K562 (cell line): ENCODE results near the gene SELENOT. TPM values are rescaled to one million over a fixed set of nuclear protein-coding genes. Genes with fewer than 3 reads are reported as not detected.
A peak's percentile ranks its signal among the peaks of the same experiment; 100 is the strongest.

Experiments used
- ATAC-seq: fragments of 200-7000 bp; cut with Tn5 transposase; 3 replicates; pipeline ENCODE4 v1.9.1; 2020; ENCODE audit warnings: moderate library complexity
- BruUV-seq: library from RNA; stranded (reverse); fragments of 400-500 nt; replicated peaks from 2 replicates; lab custom pipeline; 2021; lab: Mats Ljungman, UMichigan
- CTCF ChIA-PET: fragments of 300-600 bp; formaldehyde crosslinking; extraction: SDS; loops from one replicate; lab custom pipeline; 2021; ENCODE audit warnings: low intra/inter-chr PET ratio; lab: Yijun Ruan, JAX
- POLR2A ChIA-PET: fragments of 300-600, 350-650 bp; sonication (Branson Sonifier 250); formaldehyde crosslinking; extraction: SDS; loops from one replicate; lab custom pipeline; 2021; ENCODE audit warnings: antibody characterized with exemption, inconsistent platforms; lab: Yijun Ruan, JAX
- DNase-seq, 4 experiments: peaks; one replicate each; pipeline versions ENCODE4 v3.0.0 to v3.0.0-alpha.2; 2011 to 2018; ENCODE audit warnings: low spot score in 3 of 4, mixed read lengths in 3 of 4; ENCODE audit errors: extremely low read depth in 1 of 4
- FAIRE-seq: peaks from 2 replicates; lab custom pipeline; 2011; peaks lifted over from hg19 to GRCh38; lab: Jason Lieb, UNC
- H2AFZ ChIP-seq: 2 replicates; pipeline ENCODE4 v1.6.0; 2011; ENCODE audit warnings: low read depth, low read length, control low read depth, inconsistent platforms
- H3K27ac ChIP-seq: fragments of 200-600 bp; 3 replicates; pipeline ENCODE4 v1.8.0; 2011; ENCODE audit warnings: low read depth, mild to moderate bottlenecking, control low read depth, inconsistent platforms, low read length, moderate library complexity, mixed read lengths; ENCODE audit errors: extremely low read depth
- H3K27me3 ChIP-seq, 2 experiments: fragments of 300-600 bp in 1 of 2; 2 replicates in 1 of 2; 3 replicates in 1 of 2; pipeline versions ENCODE4 v1.6.0 to v1.8.0; 2011; ENCODE audit warnings: inconsistent platforms in 2 of 2, low read length in 2 of 2, mild to moderate bottlenecking in 1 of 2, mixed read lengths in 1 of 2, moderate library complexity in 1 of 2; ENCODE audit not compliant: control insufficient read depth in 2 of 2, insufficient read depth in 2 of 2
- H3K36me3 ChIP-seq: fragments of 300-600 bp; 3 replicates; pipeline ENCODE4 v1.8.0; 2011; ENCODE audit warnings: mild to moderate bottlenecking, low read length, inconsistent platforms; ENCODE audit not compliant: control insufficient read depth, insufficient read depth
- H3K4me1 ChIP-seq, 2 experiments: fragments of 200-600 bp in 1 of 2; replicated peaks in 1 of 2; 2 replicates in 1 of 2; 3 replicates in 1 of 2; pipeline versions ENCODE4 v1.5.1 to v1.8.0; 2011; ENCODE audit warnings: inconsistent platforms in 2 of 2, low read length in 2 of 2, mild to moderate bottlenecking in 1 of 2, mixed read lengths in 1 of 2, moderate library complexity in 1 of 2; ENCODE audit not compliant: control insufficient read depth in 2 of 2, insufficient read depth in 2 of 2
- H3K4me2 ChIP-seq: 2 replicates; pipeline ENCODE4 v1.6.1; 2011; ENCODE audit warnings: low read length, control low read depth, inconsistent platforms, mixed read lengths; ENCODE audit not compliant: insufficient read depth
- H3K4me3 ChIP-seq: fragments of 200-600 bp; sonication (generic), shearing (Covaris generic); 2 replicates; pipeline ENCODE4 v1.5.1; 2016; ENCODE audit warnings: control low read depth, inconsistent platforms
- H3K79me2 ChIP-seq: fragments of 200-600 bp; 3 replicates; pipeline ENCODE4 v1.8.0; 2011; ENCODE audit warnings: low read length, inconsistent platforms; ENCODE audit not compliant: control insufficient read depth, insufficient read depth
- H3K9ac ChIP-seq, 2 experiments: 2 replicates each; pipeline versions ENCODE4 v1.6.0 to v1.6.1; 2011; ENCODE audit warnings: low read depth in 2 of 2, low read length in 2 of 2, control low read depth in 1 of 2, inconsistent platforms in 1 of 2, mild to moderate bottlenecking in 1 of 2, mixed read lengths in 1 of 2; ENCODE audit not compliant: insufficient read depth in 1 of 2
- H3K9me1 ChIP-seq: one replicate; pipeline ENCODE4 v1.6.0; 2011; ENCODE audit warnings: inconsistent platforms, mild to moderate bottlenecking, low read length, moderate library complexity; ENCODE audit not compliant: control insufficient read depth, insufficient read depth
- H3K9me3 ChIP-seq: replicated peaks from 2 replicates; pipeline ENCODE4 v1.5.1; 2011; ENCODE audit warnings: low read depth, low read length, inconsistent platforms; ENCODE audit not compliant: control insufficient read depth, insufficient read depth
- H4K20me1 ChIP-seq: replicated peaks from 2 replicates; pipeline ENCODE4 v1.6.1; 2011; ENCODE audit warnings: low read length, inconsistent platforms, mixed read lengths; ENCODE audit not compliant: control insufficient read depth, insufficient read depth
- C11orf30 ChIP-seq: fragments of 450-650 bp; IDR thresholded peaks from 2 replicates; pipeline ENCODE4 v1.6.1; 2016; ENCODE audit warnings: low read depth, mild to moderate bottlenecking
- CCNT2 ChIP-seq: IDR thresholded peaks from 2 replicates; pipeline ENCODE4 v1.6.1; 2011; ENCODE audit warnings: borderline replicate concordance, low read depth, mild to moderate bottlenecking, moderate library complexity, mixed read lengths, low read length; ENCODE audit not compliant: insufficient read length; ENCODE audit errors: extremely low read depth
- CREB1 ChIP-seq, 2 experiments: sonication (generic) in 1 of 2; formaldehyde crosslinking in 1 of 2; IDR thresholded peaks; 2 replicates each; pipeline versions ENCODE4 v1.6.1 to v1.8.0; 2012 to 2022; ENCODE audit warnings: inconsistent platforms in 1 of 2, mild to moderate bottlenecking in 1 of 2, missing genetic modification reagents in 1 of 2, moderate library complexity in 1 of 2
- ELK3 ChIP-seq: fragments of 450-650 bp; formaldehyde crosslinking; IDR thresholded peaks from 2 replicates; pipeline ENCODE4 v1.4.0; 2020; ENCODE audit warnings: mild to moderate bottlenecking
- GABPB2 ChIP-seq: fragments of 250-450 bp; sonication (Bioruptor Pico); conservative IDR thresholded peaks from 2 replicates; pipeline ENCODE4 v1.5.1; 2021; ENCODE audit warnings: mild to moderate bottlenecking
- MAFF ChIP-seq: IDR thresholded peaks from 2 replicates; pipeline ENCODE4 v1.6.1; 2012; ENCODE audit warnings: low read length, improper control_type of control experiment
- RFX1 ChIP-seq: fragments of 450-650 bp; IDR thresholded peaks from 2 replicates; pipeline ENCODE4 v1.6.1; 2016; ENCODE audit warnings: mild to moderate bottlenecking, moderate library complexity
- SIN3B ChIP-seq: fragments of 450-650 bp; IDR thresholded peaks from 2 replicates; pipeline ENCODE4 v1.6.1; 2017; ENCODE audit warnings: low read depth, mild to moderate bottlenecking, moderate library complexity
- ZFP36 ChIP-seq: fragments of 150-350 bp; IDR thresholded peaks from 2 replicates; pipeline ENCODE4 v1.6.1; 2018; ENCODE audit warnings: low read length, low read depth; ENCODE audit not compliant: partially characterized antibody
- WGBS: fragments of 100-300 bp; shearing (Covaris generic); methylation state at CpG from one replicate; pipeline ENCODE4 v1.1.6; 2016; ENCODE audit warnings: low coverage, mixed read lengths; ENCODE audit not compliant: insufficient coverage; ENCODE audit errors: missing lambda C conversion rate; 5-methylcytosine and 5-hydroxymethylcytosine counted together
- in situ Hi-C: fragments of 300-500 bp; cut with MboI; formaldehyde crosslinking; loops from 4 replicates; pipeline ENCODE4 v1.15.0; 2018; ENCODE audit warnings: inconsistent platforms, mixed read lengths
- intact Hi-C: fragments of 100-400 bp; cut with micrococcal nuclease; formaldehyde crosslinking; loops from 2 replicates; pipeline ENCODE4 v1.14.2; 2022
- polyA plus RNA-seq, 8 experiments: library from polyadenylated mRNA; depleted of rRNA in 4 of 8; stranded (reverse) in 5 of 8; unstranded in 3 of 8; fragments of >200 nt; fragmentation: Nextera tagmentation in 2 of 8; fragmentation: Illumina TruSeq in 1 of 8; extraction: Ambion mirVana in 2 of 8; extraction: Trizol in 1 of 8; gene quantifications; 2 replicates each; pipeline versions ENCODE4 v1.2.1 to v1.2.3, GENCODE V29; 2011 to 2014; ENCODE audit warnings: inconsistent platforms in 1 of 8, missing spikeins in 1 of 8
- total RNA-seq, 7 experiments: library from RNA; depleted of rRNA in 6 of 7; stranded (reverse); fragments of >200 nt in 6 of 7; fragmentation: Illumina TruSeq in 2 of 7; extraction: Trizol in 2 of 7; gene quantifications; 2 replicates each; pipeline versions ENCODE4 v1.2.1 to v1.2.3, GENCODE V29; 2011 to 2021; ENCODE audit warnings: low replicate concordance in 1 of 7

The SELENOT gene
- total and polyA plus RNA-seq, 9 of the 15 experiments (the other 6 are each of a cell fraction or from before 2014, with no cell fraction given), result 33.0 to 411 (median 91.9) TPM

- TF ChIP-seq CREB1 (IDR thresholded peaks at IDR 0.05) (no peak), CREB1 (CRISPR knock-in tag; IDR thresholded peaks at IDR 0.05) (no peak), GABPB2 (CRISPR knock-in tag) (no peak), MAFF (peak; percentile 30), ZFP36 (no peak), CCNT2 (no peak), SIN3B (no peak), C11orf30 (peak; percentile 82)
- TF ChIP-seq, all 486 proteins: peak for 13
These were observed 4.3 kb downstream of the SELENOT start (continued) for GRCh38 chr3:150607267-150608065.

DNA sequence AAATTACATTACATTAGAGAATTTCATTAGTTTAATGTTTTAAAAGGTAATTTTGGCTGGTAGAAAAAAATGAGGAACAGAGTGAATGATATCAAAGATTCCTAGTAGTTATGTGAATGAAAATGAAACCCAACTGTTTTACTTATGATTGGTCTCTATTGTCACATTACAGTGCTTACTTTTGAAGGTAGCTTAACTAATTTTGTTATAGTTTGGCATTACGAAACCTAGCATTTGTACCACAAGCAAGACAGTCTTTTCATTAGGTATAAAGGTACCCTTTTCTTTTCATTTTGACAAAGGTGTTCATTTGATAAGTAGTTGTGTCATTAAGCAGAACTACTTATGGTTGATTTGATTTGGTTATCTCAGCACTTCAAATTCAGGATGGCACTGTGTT, 6.9 kb downstream of the SELENOT start:
- intact Hi-C loops (loop anchor here (10.0 kb wide), 1 partner anchor 1665 kb away; no protein-coding TSS in a partner anchor), in situ Hi-C loops (no loop called here)
- peaks cover 55% of the 10 kb centered on the region for H3K36me3 ChIP-seq
- WGBS, result 0% methylated on average over 1 of the region's 1 CpG
- no peak for ATAC-seq
- peaks cover 96% of the 10 kb centered on the region for H3K79me2 ChIP-seq
- H3K9ac ChIP-seq, result no peak overlapping the region
- H3K9me3 ChIP-seq, result no peaks in the 10 kb centered on the region
- BruUV-seq, result no TSS peak
- no peak for DNase-seq
- H4K20me1 ChIP-seq, result peaks cover 15% of the 10 kb centered on the region; the same call in 1 of the 2 replicates
- no peaks in the 10 kb centered on the region for H3K27me3 ChIP-seq
- FAIRE-seq, result no peak
- no peak overlapping the region for H3K27ac ChIP-seq
- no peak for TF ChIP-seq ELK3 (CRISPR knock-in tag)
- 0 out of 2 replicates have a peak, but pooled peaks have one; percentile 5 for TF ChIP-seq RFX1
- TF ChIP-seq, all 486 proteins: peak for 1
- Histone ChIP-seq H3K4me1 (peaks cover 16 to 20% of the 10 kb centered on the region in 2 experiments), H3K9me1 (no peaks in the 10 kb centered on the region), H3K4me2 (no peak overlapping the region), H2AFZ (no peak overlapping the region), H3K4me3 (no peak overlapping the region)
- ChIA-PET CTCF (no interaction called here), POLR2A (interaction anchor here (0.6 kb wide), 1 partner anchor 10 kb away, joined by 3 read pairs; no protein-coding TSS in a partner anchor)
